ENCODE data around the gene RCAN1. TPM values are rescaled to one million over a fixed set of nuclear protein-coding genes. Genes with fewer than 3 reads are reported as not detected.
A peak's percentile ranks its signal among the peaks of the same experiment; 100 is the strongest.
"Not testable (repeated sequence)": the region's sequence is repeated elsewhere in the genome, so short reads cannot be mapped to it uniquely, and the experiment has no call there.

RCAN1 gene
- total RNA-seq, 1 donor from 2014 or later, result 90.5 TPM

DNA sequence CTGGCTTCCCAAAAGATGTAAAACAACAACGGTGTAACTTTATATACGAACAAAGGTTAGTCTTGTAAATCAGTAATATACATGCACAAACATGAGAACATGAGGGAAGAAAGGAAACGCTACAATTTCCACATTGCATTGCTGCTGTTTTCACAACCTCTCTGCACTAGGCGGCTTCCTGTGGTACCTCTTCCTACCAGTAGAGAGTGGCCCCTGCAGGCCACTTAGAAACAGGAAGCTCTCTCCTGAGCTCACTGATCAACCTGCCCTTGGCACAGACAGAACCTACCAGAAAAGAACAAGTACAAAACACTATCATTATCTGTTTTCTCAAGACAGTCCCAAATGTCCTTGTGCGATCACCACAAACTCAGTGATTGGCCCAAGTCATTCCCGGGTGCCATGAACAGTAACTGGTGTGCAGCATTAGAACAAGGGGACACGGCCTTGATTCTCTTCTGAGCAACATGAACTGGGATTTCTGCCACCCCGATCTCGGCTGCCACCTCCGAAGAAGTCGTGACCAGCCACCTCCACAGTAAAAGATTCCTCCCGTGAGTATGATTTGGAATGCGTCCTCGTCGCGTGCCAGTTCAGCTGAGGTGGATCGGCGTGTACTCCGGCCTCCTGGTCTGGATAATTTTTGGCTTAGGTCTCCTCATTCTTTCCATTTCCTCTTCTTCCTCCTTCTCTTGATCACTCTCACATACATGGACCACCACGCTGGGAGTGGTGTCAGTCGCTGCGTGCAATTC lies 97.2 kb downstream of the RCAN1 start:
- DNase-seq (ENCODE audit: low spot score), result no peak

DNA sequence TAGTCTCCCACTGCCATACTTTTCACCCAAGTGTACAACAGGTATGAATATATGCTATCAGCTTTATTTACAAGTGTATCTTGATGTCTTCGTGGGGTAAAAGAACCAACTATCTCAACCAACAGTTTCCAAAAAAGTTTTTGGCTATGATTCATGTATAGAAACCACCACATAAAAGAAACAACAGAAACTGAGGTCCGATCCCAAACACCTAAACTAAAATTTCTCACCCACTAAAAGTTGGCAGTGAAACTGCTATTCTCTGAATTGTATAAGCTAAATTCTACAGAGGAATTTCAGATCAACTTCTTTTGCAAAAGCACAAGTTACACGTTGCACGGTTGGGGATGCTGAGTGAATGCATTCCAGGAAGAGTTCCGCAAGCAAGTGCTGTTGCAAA lies 97.9 kb downstream of the RCAN1 start:
- no peak for DNase-seq (ENCODE audit: low spot score)

GRCh38 chr21:34514576-34515115 lies 100.3 kb downstream of the RCAN1 start:
- DNase-seq (ENCODE audit: low spot score), result no peak

- DNase-seq (ENCODE audit: low spot score), result no peak
These were observed 101.7 kb downstream of the RCAN1 start for GRCh38 chr21:34513129-34513675.

DNA sequence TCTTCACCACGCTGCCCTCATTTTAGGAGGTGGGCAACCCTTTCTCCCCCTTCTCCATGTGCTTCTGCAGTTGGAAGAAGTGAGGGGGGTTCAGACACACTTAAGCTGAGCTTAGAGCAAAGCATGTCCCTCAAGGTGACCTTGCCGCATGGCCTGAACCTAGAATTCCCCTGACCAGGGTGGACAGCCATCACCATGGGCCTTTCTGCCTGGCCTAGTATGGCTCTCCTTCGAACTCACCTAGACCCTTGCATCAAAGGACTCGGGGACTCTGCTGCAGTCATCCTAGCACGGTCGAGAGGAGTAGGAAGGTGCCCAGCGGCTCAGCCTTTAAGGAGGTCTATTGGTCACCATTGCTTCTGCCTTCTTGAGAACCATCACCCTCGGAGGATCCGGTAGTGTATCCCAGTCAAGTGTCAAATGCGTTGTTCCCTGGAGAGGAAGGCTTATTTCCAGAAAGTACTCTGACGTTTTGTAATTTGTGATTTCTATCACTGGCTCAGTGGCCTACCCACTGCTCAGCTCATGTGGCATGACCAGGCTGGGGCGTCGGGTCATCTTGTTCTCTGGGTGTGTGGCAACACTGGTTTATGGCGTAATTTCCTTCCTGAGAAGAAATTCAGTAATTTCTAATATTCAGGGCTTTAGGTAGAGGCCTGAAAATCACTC lies 103.0 kb downstream of the RCAN1 start, which contains the start of gene KCNE1:
KCNE1 (minus strand) TSS at position 424 of the 669 bp plus-strand sequence. CDS start 62,576 bp downstream, outside the sequence.
- DNase-seq (ENCODE audit: low spot score), result no peak

GRCh38 chr21:34511181-34511580 lies 103.7 kb downstream of the RCAN1 start:
- DNase-seq (ENCODE audit: low spot score), result peak; percentile 54

DNA sequence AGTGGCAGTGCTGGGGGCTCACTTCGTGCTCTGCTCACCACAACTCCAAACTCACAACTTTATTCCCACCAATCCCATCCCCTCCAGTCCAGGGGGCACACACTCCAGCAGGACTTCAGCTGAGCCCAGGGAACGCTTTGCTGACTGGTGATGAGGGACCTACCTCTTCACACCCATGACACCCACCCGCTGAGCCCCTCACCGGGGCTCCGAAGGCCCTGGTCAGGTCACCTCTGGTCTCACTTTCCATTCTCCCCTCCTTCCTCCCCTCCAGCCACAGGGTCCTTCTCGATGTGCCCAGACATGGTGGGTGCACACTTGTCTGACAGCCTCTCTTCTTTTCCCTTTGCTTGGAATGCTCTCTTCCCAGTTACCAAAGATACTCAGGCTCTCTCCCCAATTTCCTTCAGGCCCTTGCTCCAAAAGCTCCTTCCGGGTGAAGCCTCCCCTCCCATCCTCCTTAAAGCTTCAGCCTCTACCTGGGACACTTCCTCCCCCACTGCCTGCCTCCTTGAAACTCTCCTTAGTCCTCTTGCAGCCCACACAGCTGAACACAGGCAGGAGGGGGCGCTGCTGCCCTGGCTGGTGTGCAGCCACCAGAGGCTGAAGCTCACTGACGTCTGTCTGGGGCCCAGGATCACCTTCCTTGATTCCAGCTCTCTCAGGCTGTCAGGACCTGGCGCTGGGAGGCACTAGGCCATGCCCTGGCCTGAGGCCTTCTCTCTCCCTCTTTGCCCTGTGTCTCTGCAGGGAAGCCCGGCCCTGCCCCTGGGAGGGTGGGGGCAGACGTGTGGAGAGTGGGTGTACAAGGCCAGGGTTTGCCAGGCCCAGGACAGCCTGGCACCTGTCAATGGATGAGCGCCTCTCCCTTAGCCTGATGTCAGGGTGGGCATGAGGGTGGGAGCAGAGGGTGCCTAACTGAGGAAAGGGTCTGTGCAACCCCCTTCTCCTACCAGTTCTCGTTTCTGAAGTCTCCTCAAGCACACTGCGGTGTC lies 104.5 kb downstream of the RCAN1 start:
- DNase-seq (ENCODE audit: low spot score), result peak; percentile 59

- no peak for DNase-seq (ENCODE audit: low spot score)
These were observed 105.8 kb downstream of the RCAN1 start for GRCh38 chr21:34509151-34509550.

GRCh38 chr21:34504595-34504994 lies 110.3 kb downstream of the RCAN1 start:
- no peak for DNase-seq (ENCODE audit: low spot score)

DNA sequence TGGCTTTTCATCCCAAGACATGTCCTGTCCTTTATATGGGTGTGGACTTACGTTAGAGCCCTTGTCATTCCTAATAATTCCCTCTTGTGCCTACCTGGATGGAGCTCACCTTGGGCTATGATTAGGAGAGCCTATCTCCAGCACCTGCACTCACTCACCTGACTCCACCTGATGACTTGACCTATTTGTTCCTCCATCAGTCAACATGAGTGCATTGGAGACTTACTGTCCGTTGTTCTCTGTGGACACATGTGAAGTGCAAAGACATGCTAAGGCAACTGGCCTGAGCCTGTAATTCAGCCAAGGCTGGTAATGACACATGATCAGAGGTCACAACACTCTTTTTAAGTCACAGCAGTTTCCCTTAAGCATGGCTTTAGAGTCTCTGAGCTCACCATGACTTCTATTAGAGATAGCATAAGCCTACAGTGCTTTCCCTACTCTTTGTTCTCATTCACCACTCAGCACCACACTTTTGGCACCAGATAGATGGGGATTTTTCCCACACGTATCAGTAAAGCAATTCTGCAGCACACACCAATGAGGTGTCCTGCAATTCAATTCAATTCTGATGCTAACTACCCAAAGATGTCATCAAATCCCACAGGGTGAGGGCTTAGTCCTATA lies 112.3 kb downstream of the RCAN1 start:
- DNase-seq (ENCODE audit: low spot score), result peak; percentile 14

DNA sequence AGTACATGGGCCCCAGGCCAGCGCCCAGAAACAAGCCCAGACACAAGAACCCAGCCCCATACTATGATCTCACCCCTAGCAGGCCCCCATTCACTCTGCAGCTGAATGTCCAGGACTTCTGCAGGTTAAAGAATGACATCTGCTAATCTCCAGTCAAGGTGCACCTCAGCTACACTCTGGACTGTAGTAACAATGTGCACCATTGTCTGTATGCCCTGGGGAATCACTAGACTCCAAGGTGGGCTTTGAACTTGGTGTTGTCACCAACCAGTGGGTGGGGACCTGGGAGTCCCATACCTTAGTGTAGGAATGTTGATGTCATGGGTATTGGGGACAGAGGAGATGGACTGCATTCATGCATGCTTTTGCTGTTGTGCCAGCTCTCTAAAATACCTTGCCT lies 113.2 kb downstream of the RCAN1 start:
- no peak for DNase-seq (ENCODE audit: low spot score)

GRCh38 chr21:34500191-34500590 lies 114.7 kb downstream of the RCAN1 start:
- DNase-seq (ENCODE audit: low spot score), result no peak

DNA sequence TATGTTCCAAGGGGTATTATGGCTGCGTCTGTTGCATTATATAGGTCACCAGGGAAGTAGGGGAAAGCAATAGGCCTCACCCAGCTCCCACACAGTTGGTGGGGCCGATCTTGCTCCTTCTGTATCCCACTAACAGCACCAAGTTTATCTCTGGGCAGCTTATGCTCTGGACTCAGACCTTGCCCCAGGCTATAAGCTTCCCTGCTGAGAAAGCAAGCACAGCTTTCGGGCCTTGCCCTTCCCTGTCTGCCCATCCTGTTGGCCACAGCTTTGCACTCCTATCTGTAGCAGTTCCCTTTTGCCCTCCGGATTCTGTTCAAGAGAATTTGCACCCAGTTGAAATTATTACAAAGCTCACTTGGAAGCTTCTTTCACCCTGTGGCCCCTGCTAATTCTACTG lies 115.8 kb downstream of the RCAN1 start:
- DNase-seq (ENCODE audit: low spot score), result no peak

DNA sequence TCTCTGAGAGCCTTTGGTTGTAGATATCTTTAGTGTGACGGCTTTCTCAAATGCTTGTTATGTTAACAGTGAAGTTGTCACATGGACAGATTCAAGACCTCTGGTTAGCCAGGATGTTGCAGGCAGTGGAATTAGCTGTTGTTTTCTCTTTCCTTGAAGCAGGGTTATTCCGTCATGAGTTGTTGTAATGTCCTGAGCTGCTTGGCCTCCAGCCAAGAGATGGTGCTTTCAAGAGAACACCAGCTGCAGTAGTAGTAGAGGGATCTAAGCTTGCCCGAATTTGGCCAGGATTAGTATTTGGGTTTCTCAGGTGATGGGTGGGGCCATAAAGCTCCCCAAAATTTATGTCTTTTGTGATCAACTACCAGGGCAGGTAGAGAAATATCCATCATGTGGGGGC lies 116.3 kb downstream of the RCAN1 start:
- no peak for DNase-seq (ENCODE audit: low spot score)

GRCh38 chr21:34483854-34484253 lies 131.1 kb downstream of the RCAN1 start:
- not testable (repeated sequence) for DNase-seq (ENCODE audit: low spot score)

DNA sequence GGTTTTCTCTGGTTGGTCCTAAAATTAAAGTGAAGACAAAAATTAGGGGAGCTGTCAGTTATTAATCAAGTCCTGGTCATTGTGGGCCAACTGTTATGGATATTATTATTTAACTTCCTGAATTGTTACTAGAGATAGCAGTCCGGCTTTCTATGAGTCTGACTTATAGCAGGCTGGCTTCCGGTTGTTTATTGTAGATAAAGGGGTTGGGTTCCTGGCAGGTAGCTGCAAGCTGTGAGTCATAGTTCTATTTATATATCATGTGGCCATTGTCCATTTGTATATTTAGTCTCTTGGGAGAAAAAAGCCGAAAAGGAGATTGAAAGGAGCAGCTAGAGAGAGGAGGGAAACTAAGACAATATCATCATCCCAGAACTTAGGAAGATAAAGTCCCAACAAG lies 131.5 kb downstream of the RCAN1 start:
- not testable (repeated sequence) for DNase-seq (ENCODE audit: low spot score)

DNA sequence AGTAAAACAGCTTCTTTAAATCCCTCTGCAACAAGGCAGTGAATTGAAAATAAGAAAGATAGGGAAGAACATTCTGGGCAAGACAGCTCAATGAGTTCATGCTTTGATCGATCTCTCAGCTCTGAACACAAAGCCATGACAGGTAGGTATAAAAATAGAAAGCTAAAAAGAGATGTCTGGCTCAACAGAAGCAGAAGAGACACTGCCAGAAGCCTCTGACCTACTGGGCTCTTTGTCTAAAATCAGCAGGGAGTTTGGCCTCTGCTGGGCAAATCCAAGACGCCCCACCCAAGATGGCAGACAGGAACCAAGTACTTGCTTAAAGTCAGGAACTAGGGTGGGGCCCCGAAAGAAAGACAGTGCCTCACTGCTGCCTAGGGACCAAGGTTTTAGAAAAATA lies 147.6 kb downstream of the RCAN1 start:
- not testable (repeated sequence) for DNase-seq (ENCODE audit: low spot score)

Measured in umbilical cord (tissue), 2 donors.